Heart left ventricle (tissue), 16 donors: ENCODE data around the gene NEURL1. TPM values are rescaled to one million over a fixed set of nuclear protein-coding genes. Genes with fewer than 3 reads are reported as not detected.

Experiments used
- ATAC-seq, 4 donors: fragments of 200-7000 bp; cut with Tn5 transposase; one replicate each; pipeline ENCODE4 v1.9.1; 2020 to 2022; ENCODE audit warnings: moderate library complexity in 4 of 4, mild to moderate bottlenecking in 3 of 4, moderate number of reproducible peaks in 1 of 4
- DNase-seq, 5 donors: peaks; one replicate each; pipeline ENCODE4 v3.0.0-alpha.2; 2020
- H3K27ac ChIP-seq, 12 donors: fragments of 200-600 bp; sonication (generic) in 4 of 12; one replicate each; pipeline versions ENCODE4 v1.5.0 to v1.8.0; 2016 to 2022; ENCODE audit warnings: mild to moderate bottlenecking in 2 of 12
- H3K27me3 ChIP-seq, 9 donors: fragments of 200-600 bp; sonication (generic) in 2 of 9; one replicate each; pipeline versions ENCODE4 v1.5.1 to v1.8.0; 2016 to 2022; ENCODE audit warnings: mild to moderate bottlenecking in 3 of 9
- H3K36me3 ChIP-seq, 9 donors: fragments of 200-600 bp; sonication (generic) in 2 of 9; one replicate each; pipeline versions ENCODE4 v1.5.0 to v1.8.0; 2018 to 2022; ENCODE audit warnings: mild to moderate bottlenecking in 2 of 9
- H3K4me1 ChIP-seq, 12 donors: fragments of 200-600 bp; sonication (generic) in 4 of 12; one replicate each; pipeline versions ENCODE4 v1.5.0 to v1.8.0; 2016 to 2022; ENCODE audit warnings: mild to moderate bottlenecking in 3 of 12
- H3K4me3 ChIP-seq, 12 donors: fragments of 200-600 bp; sonication (generic) in 4 of 12; one replicate each; pipeline versions ENCODE4 v1.5.0 to v1.8.0; 2017 to 2022; ENCODE audit warnings: mild to moderate bottlenecking in 9 of 12, moderate library complexity in 4 of 12
- H3K9me3 ChIP-seq, 12 donors: fragments of 200-600 bp; sonication (generic) in 4 of 12; one replicate each; pipeline versions ENCODE4 v1.5.0 to v1.8.0; 2016 to 2022; ENCODE audit warnings: mild to moderate bottlenecking in 1 of 12
- CTCF ChIP-seq, 12 donors: fragments of 200-600 bp; sonication (generic) in 4 of 12; IDR thresholded peaks; one replicate each; pipeline versions ENCODE4 v1.5.0 to v1.8.0; 2018 to 2022; ENCODE audit warnings: antibody characterized with exemption in 12 of 12, mild to moderate bottlenecking in 5 of 12
- POLR2A ChIP-seq, 2 donors: fragments of 450-650 bp; IDR thresholded peaks; one replicate each; pipeline ENCODE4 v1.6.1; 2017; ENCODE audit warnings: antibody characterized with exemption in 2 of 2, mild to moderate bottlenecking in 2 of 2, moderate library complexity in 2 of 2
- WGBS, 4 donors: extraction: QIAGEN DNeasy Blood & Tissue Kit in 2 of 4; methylation state at CpG; one replicate each; pipeline versions ENCODE4 v1.1.5 to v1.1.7; 2013 to 2018; 5-methylcytosine and 5-hydroxymethylcytosine counted together
- intact Hi-C, 10 donors: fragments of 100-400 bp; cut with DNase I; formaldehyde crosslinking; loops; one replicate each; pipeline versions ENCODE4 v1.11.1 to v1.14.2; 2022
- polyA plus RNA-seq, 2 donors: library from polyadenylated mRNA; stranded (reverse); fragments of 200-250 nt; gene quantifications; one replicate each; pipeline ENCODE4 v1.2.3, GENCODE V29; 2013
- total RNA-seq, 9 donors: library from RNA; depleted of rRNA in 2 of 9; stranded (reverse); fragments of >200 nt in 2 of 9; fragmentation: NEBNext Ultra II Directional in 3 of 9; extraction: Animal tissue kit (Norgen Biotek cat#: 25700) in 3 of 9; gene quantifications; one replicate each; pipeline versions ENCODE4 v1.1.0 to v1.2.4, GENCODE V29; 2016 to 2023
- donor health status: ischemic (EF 13 %, LVEDD 7.1; RV severe dilation, severe dysfunction).
- donor health status: healthy with polysubstance abuse.
- donor health status: DM: no; HTN: yes; CAD: no.
- donor health status: DM: no; HTN: no; CAD: no.
- donor health status: ischemic (EF 25% LVEDD 6.9; RV normal size, moderate dysfunction).
- donor health status: ischemic (EF 25% LVEDD 5.7; RV mildly dilated, moderate dysfunction).
- donor health status: healthy.
- donor health status: DM: yes; HTN: yes; CAD: no.
- donor health status: ischemic (EF 35%, LVEDD 5.7; RV mildly dilated, moderate dysfunction).
- donor health status: nonischemic (EF 11% LVEDD 7.7; RV severe dilation, severe dysfunction).
- donor health status: DM: yes; HTN: yes; CAD: no.
- donor health status: PGD.
- donor health status: ischemic (EF 29% LVEDD 5.4; RV normal size, mild dysfunction).
- donor health status: nonischemic (EF 23%, LVEDD 6.1; RV moderate dilation, normal function).

Gene NEURL1
- total and polyA plus RNA-seq, 11 donors: 0.07 to 0.64 (median 0.14) TPM; not detected in 2

- intact Hi-C loops: loop anchor here in 1 of 10 donors (10.0 kb wide), 1 partner anchor 136 kb away; no protein-coding TSS in a partner anchor
These were observed 77.5 kb downstream of the NEURL1 start for GRCh38 chr10:103570844-103571655.

GRCh38 chr10:103571656-103571975 lies 78.1 kb downstream of the NEURL1 start:
- Histone ChIP-seq H3K4me3 (no peak overlapping the region), H3K27me3 (no peaks in the 10 kb centered on the region), H3K9me3 (no peaks in the 10 kb centered on the region), H3K36me3 (no peaks in the 10 kb centered on the region), H3K4me1 (no peaks in the 10 kb centered on the region), H3K27ac (no peak overlapping the region)
- no peak for DNase-seq
- intact Hi-C loops: loop anchor here in 1 of 10 donors (10.0 kb wide), 1 partner anchor 137 kb away; no protein-coding TSS in a partner anchor
- no peak for ATAC-seq
- TF ChIP-seq POLR2A (IDR thresholded peaks at IDR 0.05) (no peak), CTCF (IDR thresholded peaks at IDR 0.05) (no peak)
- 96 to 97% (median 96%) methylated on average over 15 to 18 of the region's 18 CpGs for WGBS, 4 donors

More at GRCh38 chr10:103570844-103571655, 77.5 kb downstream of the NEURL1 start:
- DNase-seq (no peak), ATAC-seq (peak in 1 of 4 donors; percentile 14)
- H3K27ac ChIP-seq: no peak overlapping the region
- no peaks in the 10 kb centered on the region for H3K9me3 ChIP-seq
- H3K4me1 ChIP-seq: no peaks in the 10 kb centered on the region
- no peaks in the 10 kb centered on the region for H3K36me3 ChIP-seq
- H3K4me3 ChIP-seq: no peak overlapping the region
- WGBS, 4 donors: 83 to 95% (median 87%) methylated on average over 18 to 28 of the region's 28 CpGs
- no peaks in the 10 kb centered on the region for H3K27me3 ChIP-seq
- TF ChIP-seq POLR2A (IDR thresholded peaks at IDR 0.05): no peak
- no peak for TF ChIP-seq CTCF (IDR thresholded peaks at IDR 0.05)

- no peaks in the 10 kb centered on the region for H3K4me1 ChIP-seq
- 91 to 97% (median 92%) methylated on average over 8 to 10 of the region's 10 CpGs for WGBS, 4 donors
- intact Hi-C loops: loop anchor here in 1 of 10 donors (10.0 kb wide), 1 partner anchor 138 kb away; no protein-coding TSS in a partner anchor
- no peak overlapping the region for H3K27ac ChIP-seq
- DNase-seq: no peak
- H3K9me3 ChIP-seq: no peaks in the 10 kb centered on the region
- H3K27me3 ChIP-seq: no peaks in the 10 kb centered on the region
- no peak overlapping the region for H3K4me3 ChIP-seq
- ATAC-seq: no peak
- H3K36me3 ChIP-seq: no peaks in the 10 kb centered on the region
- no peak for TF ChIP-seq CTCF (IDR thresholded peaks at IDR 0.05)
- no peak for TF ChIP-seq POLR2A (IDR thresholded peaks at IDR 0.05)
These were observed 79.1 kb downstream of the NEURL1 start for GRCh38 chr10:103572347-103573204.

GRCh38 chr10:103573205-103573487 lies 79.6 kb downstream of the NEURL1 start:
- Histone ChIP-seq H3K27ac (no peak overlapping the region), H3K4me1 (no peaks in the 10 kb centered on the region), H3K36me3 (no peaks in the 10 kb centered on the region), H3K9me3 (no peaks in the 10 kb centered on the region), H3K4me3 (no peak overlapping the region), H3K27me3 (no peaks in the 10 kb centered on the region)
- ATAC-seq (no peak), DNase-seq (no peak)
- intact Hi-C loops: loop anchor here in 1 of 10 donors (10.0 kb wide), 1 partner anchor 138 kb away; no protein-coding TSS in a partner anchor
- 83 to 90% (median 88%) methylated on average over 7 of the region's 7 CpGs for WGBS, 4 donors
- TF ChIP-seq CTCF (IDR thresholded peaks at IDR 0.05) (no peak), POLR2A (IDR thresholded peaks at IDR 0.05) (no peak)
